ENCODE measurements around the gene LAMB3.

The LAMB3 gene

GRCh38 chr1:209630383-209631225 is 21.6 kb downstream of the LAMB3 start:
- TF ChIP-seq YY1 (IDR thresholded peaks at IDR 0.05; ENCODE audit: insufficient read depth, insufficient read length) (no peak), ZNF274 (IDR thresholded peaks at IDR 0.05; ENCODE audit: low read depth, low read length) (no peak), SUZ12 (IDR thresholded peaks at IDR 0.05; ENCODE audit: extremely low read depth, insufficient read depth, insufficient read length) (no peak)

GRCh38 chr1:209629621-209630382 is 22.4 kb downstream of the LAMB3 start:
- Histone ChIP-seq H3K4me3 (ENCODE audit: insufficient read length, low read depth) (no peak overlapping the region), H3K9me3 (ENCODE audit: insufficient read depth, low read length) (no peaks in the 10 kb centered on the region), H3K9ac (ENCODE audit: insufficient read length, low read depth) (no peak overlapping the region), H3K36me3 (ENCODE audit: insufficient read depth, insufficient read length, low read length) (no peaks in the 10 kb centered on the region), H3K27me3 (ENCODE audit: insufficient read depth, insufficient read length) (no peaks in the 10 kb centered on the region), H3K4me1 (ENCODE audit: insufficient read depth, insufficient read length) (peaks cover 25% of the 10 kb centered on the region)
- no peak for DNase-seq (ENCODE audit: low read depth, low spot score)
- TF ChIP-seq SUZ12 (IDR thresholded peaks at IDR 0.05; ENCODE audit: extremely low read depth, insufficient read depth, insufficient read length), result no peak
- TF ChIP-seq ZNF274 (IDR thresholded peaks at IDR 0.05; ENCODE audit: low read depth, low read length), result no peak
- TF ChIP-seq YY1 (IDR thresholded peaks at IDR 0.05; ENCODE audit: insufficient read depth, insufficient read length), result no peak

More at GRCh38 chr1:209630383-209631225, 21.6 kb downstream of the LAMB3 start:
- Histone ChIP-seq H3K36me3 (ENCODE audit: insufficient read depth, insufficient read length, low read length) (no peaks in the 10 kb centered on the region), H3K9me3 (ENCODE audit: insufficient read depth, low read length) (no peaks in the 10 kb centered on the region), H3K4me3 (ENCODE audit: insufficient read length, low read depth) (no peak overlapping the region), H3K27me3 (ENCODE audit: insufficient read depth, insufficient read length) (no peaks in the 10 kb centered on the region), H3K4me1 (ENCODE audit: insufficient read depth, insufficient read length) (peaks cover 23% of the 10 kb centered on the region), H3K9ac (ENCODE audit: insufficient read length, low read depth) (no peak overlapping the region)
- peak; percentile 67 for DNase-seq (ENCODE audit: low read depth, low spot score)

DNA sequence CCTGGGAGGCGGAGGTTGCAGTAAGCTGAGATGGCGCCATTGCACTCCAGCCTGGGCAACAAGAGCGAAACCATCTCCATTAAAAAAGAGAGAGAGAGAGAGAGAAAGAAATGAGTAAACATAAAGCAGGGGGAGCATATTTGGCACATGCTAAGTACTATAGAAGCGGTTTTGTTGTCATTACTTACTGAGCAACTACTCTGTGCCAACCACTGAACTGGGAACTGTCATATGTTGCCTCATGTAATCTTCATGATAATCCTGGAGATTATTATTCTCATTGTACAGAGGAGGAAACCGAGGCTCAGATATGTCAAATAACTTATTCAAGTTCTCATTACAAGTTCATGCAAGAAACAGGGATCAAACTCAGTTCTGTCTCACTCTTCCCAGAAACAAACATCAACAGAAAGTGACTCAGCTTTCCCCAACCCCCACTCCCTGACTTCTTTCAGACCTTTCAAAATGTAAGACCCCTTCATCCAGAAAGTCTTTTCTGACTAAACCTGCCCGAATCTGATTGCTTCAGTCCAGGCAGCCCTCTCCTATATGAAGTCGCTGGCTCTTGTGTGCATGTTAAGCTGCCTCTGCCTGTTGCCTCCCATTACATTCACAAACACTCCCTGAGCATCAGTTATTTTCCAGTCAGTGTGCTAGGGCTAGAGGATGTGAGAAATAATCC is 23.5 kb downstream of the LAMB3 start:
- H3K9me3 ChIP-seq (ENCODE audit: insufficient read depth, low read length), result no peaks in the 10 kb centered on the region
- peaks cover 25% of the 10 kb centered on the region for H3K4me1 ChIP-seq (ENCODE audit: insufficient read depth, insufficient read length)
- H3K9ac ChIP-seq (ENCODE audit: insufficient read length, low read depth), result no peak overlapping the region
- H3K27me3 ChIP-seq (ENCODE audit: insufficient read depth, insufficient read length), result no peaks in the 10 kb centered on the region
- no peaks in the 10 kb centered on the region for H3K36me3 ChIP-seq (ENCODE audit: insufficient read depth, insufficient read length, low read length)
- DNase-seq (ENCODE audit: low read depth, low spot score), result no peak
- TF ChIP-seq YY1 (IDR thresholded peaks at IDR 0.05; ENCODE audit: insufficient read depth, insufficient read length), result no peak
- TF ChIP-seq SUZ12 (IDR thresholded peaks at IDR 0.05; ENCODE audit: extremely low read depth, insufficient read depth, insufficient read length), result no peak
- TF ChIP-seq ZNF274 (IDR thresholded peaks at IDR 0.05; ENCODE audit: low read depth, low read length), result no peak
- no peak overlapping the region for H3K4me3 ChIP-seq (ENCODE audit: insufficient read length, low read depth)

- no peak overlapping the region for H3K4me3 ChIP-seq (ENCODE audit: insufficient read length, low read depth)
- H3K27me3 ChIP-seq (ENCODE audit: insufficient read depth, insufficient read length), result no peaks in the 10 kb centered on the region
- peaks cover 25% of the 10 kb centered on the region for H3K4me1 ChIP-seq (ENCODE audit: insufficient read depth, insufficient read length)
- no peaks in the 10 kb centered on the region for H3K9me3 ChIP-seq (ENCODE audit: insufficient read depth, low read length)
- no peaks in the 10 kb centered on the region for H3K36me3 ChIP-seq (ENCODE audit: insufficient read depth, insufficient read length, low read length)
- no peak for TF ChIP-seq SUZ12 (IDR thresholded peaks at IDR 0.05; ENCODE audit: extremely low read depth, insufficient read depth, insufficient read length)
- DNase-seq (ENCODE audit: low read depth, low spot score), result peak; percentile 92
- no peak overlapping the region for H3K9ac ChIP-seq (ENCODE audit: insufficient read length, low read depth)
Measured at GRCh38 chr1:209627732-209628196, 24.5 kb downstream of the LAMB3 start.

DNA sequence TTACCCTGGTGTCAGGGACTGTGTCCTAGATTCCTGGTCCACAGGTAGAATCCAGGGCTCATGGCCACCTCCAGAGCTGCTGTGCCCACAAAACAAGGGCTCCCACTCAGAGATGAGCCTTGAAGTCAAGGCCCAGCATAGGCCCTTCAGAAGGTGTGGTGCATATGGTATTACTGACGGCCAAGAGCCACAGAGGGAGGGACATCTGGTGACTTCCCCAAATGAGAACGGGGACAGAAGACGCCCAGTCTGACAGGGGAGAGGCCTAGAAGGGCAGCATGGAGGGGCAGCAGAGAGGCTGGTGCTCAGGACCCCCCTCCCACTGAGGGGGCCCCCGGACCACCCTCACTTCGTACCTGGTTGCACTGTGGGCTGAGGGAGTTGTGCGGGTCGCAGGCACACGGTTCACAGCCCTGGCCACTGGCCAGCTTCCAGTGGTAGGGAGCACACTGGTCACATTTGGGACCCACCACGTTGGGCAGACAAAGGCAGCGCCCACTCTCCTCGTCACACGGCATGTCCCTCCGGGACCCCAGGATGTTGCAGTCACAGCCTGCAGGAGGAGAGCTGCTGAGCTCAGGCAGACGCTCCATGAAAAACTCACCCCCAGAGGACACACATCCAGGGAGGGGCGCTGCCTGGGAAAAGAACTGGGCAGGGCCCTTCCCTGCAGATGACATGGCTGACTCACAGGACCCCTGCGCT is 25.0 kb downstream of the LAMB3 start:
- H3K27me3 ChIP-seq (ENCODE audit: insufficient read depth, insufficient read length), result no peaks in the 10 kb centered on the region
- DNase-seq (ENCODE audit: low read depth, low spot score), result no peak
- H3K36me3 ChIP-seq (ENCODE audit: insufficient read depth, insufficient read length, low read length), result no peaks in the 10 kb centered on the region
- H3K9me3 ChIP-seq (ENCODE audit: insufficient read depth, low read length), result no peaks in the 10 kb centered on the region
- H3K4me1 ChIP-seq (ENCODE audit: insufficient read depth, insufficient read length), result peaks cover 25% of the 10 kb centered on the region
- peak overlapping the region; percentile 24 for H3K9ac ChIP-seq (ENCODE audit: insufficient read length, low read depth)
- H3K4me3 ChIP-seq (ENCODE audit: insufficient read length, low read depth), result no peak overlapping the region
- TF ChIP-seq ZNF274 (IDR thresholded peaks at IDR 0.05; ENCODE audit: low read depth, low read length), result no peak
- no peak for TF ChIP-seq SUZ12 (IDR thresholded peaks at IDR 0.05; ENCODE audit: extremely low read depth, insufficient read depth, insufficient read length)
- TF ChIP-seq YY1 (IDR thresholded peaks at IDR 0.05; ENCODE audit: insufficient read depth, insufficient read length), result no peak

GRCh38 chr1:209626346-209627026 is 25.7 kb downstream of the LAMB3 start:
- Histone ChIP-seq H3K9me3 (ENCODE audit: insufficient read depth, low read length) (no peaks in the 10 kb centered on the region), H3K4me3 (ENCODE audit: insufficient read length, low read depth) (no peak overlapping the region), H3K27me3 (ENCODE audit: insufficient read depth, insufficient read length) (no peaks in the 10 kb centered on the region), H3K36me3 (ENCODE audit: insufficient read depth, insufficient read length, low read length) (no peaks in the 10 kb centered on the region), H3K9ac (ENCODE audit: insufficient read length, low read depth) (no peak overlapping the region), H3K4me1 (ENCODE audit: insufficient read depth, insufficient read length) (peaks cover 22% of the 10 kb centered on the region)
- DNase-seq (ENCODE audit: low read depth, low spot score), result no peak
- no peak for TF ChIP-seq ZNF274 (IDR thresholded peaks at IDR 0.05; ENCODE audit: low read depth, low read length)
- TF ChIP-seq SUZ12 (IDR thresholded peaks at IDR 0.05; ENCODE audit: extremely low read depth, insufficient read depth, insufficient read length), result no peak
- no peak for TF ChIP-seq YY1 (IDR thresholded peaks at IDR 0.05; ENCODE audit: insufficient read depth, insufficient read length)
